Measurements from ENCODE around the gene GABRG3. TPM values are rescaled to one million over a fixed set of nuclear protein-coding genes. Genes with fewer than 3 reads are reported as not detected.
"Not testable (repeated sequence)": the region's sequence is repeated elsewhere in the genome, so short reads cannot be mapped to it uniquely, and the experiment has no call there.

GABRG3 gene
- total and polyA plus RNA-seq, 3 donors from 2014 or later: 3.7 to 13.4 (median 6.9) TPM

- WGBS, 2 donors: 31 to 40% methylated on average over 9 of the region's 9 CpGs
- intact Hi-C loops (cut with DNase I; ENCODE audit: low total_unique reads): no loop called here
- DNase-seq: no peak
Observed at GRCh38 chr15:26974120-26974780, 3.3 kb downstream of the GABRG3 start.

GRCh38 chr15:26981492-26981891 lies 10.5 kb downstream of the GABRG3 start:
- Histone ChIP-seq H3K4me1 (no peaks in the 10 kb centered on the region), H3K27me3 (no peaks in the 10 kb centered on the region), H3K27ac (no peak overlapping the region), H3K4me3 (no peak overlapping the region), H3K9me3 (no peaks in the 10 kb centered on the region), H3K36me3 (ENCODE audit: low read depth, missing control alignments) (no peaks in the 10 kb centered on the region)
- 86 to 87% methylated on average over 4 of the region's 4 CpGs for WGBS, 2 donors
- no peak for DNase-seq
- intact Hi-C loops (cut with DNase I; ENCODE audit: low total_unique reads): no loop called here
- TF ChIP-seq POLR2A (IDR thresholded peaks at IDR 0.05) (no peak), CTCF (IDR thresholded peaks at IDR 0.05) (no peak)

More at GRCh38 chr15:26974120-26974780, 3.3 kb downstream of the GABRG3 start:
- TF ChIP-seq CTCF (IDR thresholded peaks at IDR 0.05): peak in 2 of 3 experiments; percentile 8 to 28
- TF ChIP-seq POLR2A (IDR thresholded peaks at IDR 0.05): no peak
- Histone ChIP-seq H3K4me3 (no peak overlapping the region), H3K9me3 (no peaks in the 10 kb centered on the region), H3K4me1 (no peaks in the 10 kb centered on the region), H3K36me3 (ENCODE audit: low read depth, missing control alignments) (no peaks in the 10 kb centered on the region), H3K27me3 (no peaks in the 10 kb centered on the region), H3K27ac (no peak overlapping the region)

GRCh38 chr15:26983822-26984221 lies 12.8 kb downstream of the GABRG3 start:
- Histone ChIP-seq H3K36me3 (ENCODE audit: low read depth, missing control alignments) (no peaks in the 10 kb centered on the region), H3K27me3 (no peaks in the 10 kb centered on the region), H3K27ac (no peak overlapping the region), H3K9me3 (no peaks in the 10 kb centered on the region), H3K4me1 (no peaks in the 10 kb centered on the region), H3K4me3 (no peak overlapping the region)
- intact Hi-C loops (cut with DNase I; ENCODE audit: low total_unique reads): no loop called here
- no peak for DNase-seq
- TF ChIP-seq POLR2A (IDR thresholded peaks at IDR 0.05) (no peak), CTCF (IDR thresholded peaks at IDR 0.05) (no peak)
- whole genome bisulfite sequencing, 2 donors: 72 to 83% methylated on average over 8 of the region's 8 CpGs

- Histone ChIP-seq H3K36me3 (ENCODE audit: low read depth, missing control alignments) (no peaks in the 10 kb centered on the region), H3K4me1 (no peaks in the 10 kb centered on the region), H3K27ac (no peak overlapping the region), H3K9me3 (no peaks in the 10 kb centered on the region), H3K4me3 (no peak overlapping the region), H3K27me3 (no peaks in the 10 kb centered on the region)
- DNase-seq: no peak
- intact Hi-C loops (cut with DNase I; ENCODE audit: low total_unique reads): no loop called here
- 87 to 96% methylated on average over 4 of the region's 4 CpGs for WGBS, 2 donors
- TF ChIP-seq POLR2A (IDR thresholded peaks at IDR 0.05): no peak
- no peak for TF ChIP-seq CTCF (IDR thresholded peaks at IDR 0.05)
Observed at GRCh38 chr15:26985050-26985449, 14.1 kb downstream of the GABRG3 start.

GRCh38 chr15:26996250-26996649 lies 25.3 kb downstream of the GABRG3 start:
- Histone ChIP-seq H3K4me1 (no peaks in the 10 kb centered on the region), H3K9me3 (no peaks in the 10 kb centered on the region), H3K27me3 (no peaks in the 10 kb centered on the region), H3K27ac (no peak overlapping the region), H3K36me3 (ENCODE audit: low read depth, missing control alignments) (no peaks in the 10 kb centered on the region), H3K4me3 (no peak overlapping the region)
- TF ChIP-seq POLR2A (IDR thresholded peaks at IDR 0.05) (no peak), CTCF (IDR thresholded peaks at IDR 0.05) (no peak)
- intact Hi-C loops (cut with DNase I; ENCODE audit: low total_unique reads): no loop called here
- no peak for DNase-seq
- 85 to 96% methylated on average over 2 of the region's 2 CpGs for WGBS, 2 donors

GRCh38 chr15:27003003-27003402 lies 32.0 kb downstream of the GABRG3 start:
- H3K4me1 ChIP-seq; H3K9me3 ChIP-seq; H3K36me3 ChIP-seq (ENCODE audit: low read depth, missing control alignments); H3K27me3 ChIP-seq; intact Hi-C loops (cut with DNase I; ENCODE audit: low total_unique reads); H3K27ac ChIP-seq; H3K4me3 ChIP-seq; DNase-seq: not testable (repeated sequence)
- 82 to 91% methylated on average over 2 of the region's 4 CpGs for WGBS, 2 donors

GRCh38 chr15:27004226-27004625 lies 33.2 kb downstream of the GABRG3 start:
- H3K4me1 ChIP-seq; H3K27ac ChIP-seq; intact Hi-C loops (cut with DNase I; ENCODE audit: low total_unique reads); H3K27me3 ChIP-seq; H3K36me3 ChIP-seq (ENCODE audit: low read depth, missing control alignments); H3K9me3 ChIP-seq; DNase-seq: not testable (repeated sequence)
- WGBS, 2 donors: 60 to 81% methylated on average over 17 to 24 of the region's 24 CpGs
- H3K4me3 ChIP-seq: peak overlapping the region; percentile 17 to 18
